Sigmoid colon (tissue), 7 donors: Measurements from ENCODE around the gene GSDMA. TPM values are rescaled to one million over a fixed set of nuclear protein-coding genes. Genes with fewer than 3 reads are reported as not detected.

Experiments
- DNase-seq: peaks from one replicate; pipeline ENCODE4 v3.0.0-alpha.2; 2019
- H3K27ac ChIP-seq, 4 donors: fragments of 200-600 bp; sonication (generic); one replicate each; pipeline ENCODE4 v1.5.1; 2016 to 2019; ENCODE audit warnings: mild to moderate bottlenecking in 1 of 4
- H3K27me3 ChIP-seq, 3 donors: fragments of 200-600 bp; sonication (generic); one replicate each; pipeline ENCODE4 v1.5.1; 2019; ENCODE audit warnings: mild to moderate bottlenecking in 1 of 3
- H3K36me3 ChIP-seq, 4 donors: fragments of 200-600 bp; sonication (generic); one replicate each; pipeline ENCODE4 v1.5.1; 2016 to 2019
- H3K4me1 ChIP-seq, 4 donors: fragments of 200-600 bp; sonication (generic); one replicate each; pipeline ENCODE4 v1.5.1; 2017 to 2019
- H3K4me3 ChIP-seq, 4 donors: fragments of 200-600 bp; sonication (generic); one replicate each; pipeline ENCODE4 v1.5.1; 2017 to 2019; ENCODE audit warnings: mild to moderate bottlenecking in 2 of 4, moderate library complexity in 1 of 4
- H3K9me3 ChIP-seq, 4 donors: fragments of 200-600 bp in 3 of 4; sonication (generic) in 3 of 4; one replicate each; pipeline versions ENCODE4 v1.5.1 to v1.6.1; 2013 to 2019
- CTCF ChIP-seq, 4 experiments: fragments of 450-650 bp in 3 of 4; fragments of 200-600 bp in 1 of 4; IDR thresholded peaks; one replicate each; pipeline ENCODE4 v1.5.1; 2016 to 2019; ENCODE audit warnings: antibody characterized with exemption in 4 of 4, mild to moderate bottlenecking in 3 of 4, moderate library complexity in 2 of 4
- EP300 ChIP-seq, 4 donors: sonication (generic); formaldehyde crosslinking; IDR thresholded peaks; one replicate each; pipeline ENCODE4 v1.6.1; 2017; ENCODE audit warnings: antibody characterized with exemption in 4 of 4
- POLR2A ChIP-seq, 2 donors: fragments of 450-650 bp; IDR thresholded peaks; one replicate each; pipeline ENCODE4 v1.6.1; 2016; ENCODE audit warnings: antibody characterized with exemption in 2 of 2, mild to moderate bottlenecking in 2 of 2, moderate library complexity in 2 of 2
- POLR2AphosphoS5 ChIP-seq, 4 donors: sonication (generic); formaldehyde crosslinking; IDR thresholded peaks; one replicate each; pipeline ENCODE4 v1.6.1; 2017; ENCODE audit warnings: antibody characterized with exemption in 4 of 4
- WGBS, 2 donors: extraction: QIAGEN DNeasy Blood & Tissue Kit; methylation state at CpG; one replicate each; pipeline ENCODE4 v1.1.7; 2013; 5-methylcytosine and 5-hydroxymethylcytosine counted together
- intact Hi-C: fragments of 100-400 bp; cut with DNase I; formaldehyde crosslinking; loops from one replicate; pipeline ENCODE4 v1.15.1; 2023
- polyA plus RNA-seq, 3 donors: library from polyadenylated mRNA; stranded (reverse); fragments of 200-250 nt; gene quantifications; one replicate each; pipeline ENCODE4 v1.2.3, GENCODE V29; 2013
- total RNA-seq, 4 donors: library from RNA; depleted of rRNA; stranded (reverse); fragments of >200 nt; gene quantifications; one replicate each; pipeline ENCODE4 v1.1.0, GENCODE V29; 2016
- donor health status: healthy with polysubstance abuse.
- donor health status: Bipolar disorder and iron deficiency.
- donor health status: healthy.

Gene GSDMA
- total RNA-seq (1 to 10 TPM in 1 of 4 donors, not detected in 3; 1.3 TPM), polyA plus RNA-seq (under 1 TPM in 2 of 3 donors, not detected in 1; 0.29 to 0.60 TPM)

GRCh38 chr17:39962642-39963220, at the start of gene GSDMA:
GSDMA (plus strand) TSS chr17:39963004; CDS start chr17:39965688, 2,684 bp downstream.
- H3K4me1 ChIP-seq, result peaks cover 0 to 4% (median 0%) of the 10 kb centered on the region in 4 donors
- H3K9me3 ChIP-seq, result no peaks in the 10 kb centered on the region
- DNase-seq, result no peak
- no peaks in the 10 kb centered on the region for H3K27me3 ChIP-seq
- TF ChIP-seq EP300 (IDR thresholded peaks at IDR 0.05), result no peak
- TF ChIP-seq POLR2AphosphoS5 (IDR thresholded peaks at IDR 0.05), result no peak
- H3K27ac ChIP-seq, result no peak within 1 kb of the TSS
- H3K4me3 ChIP-seq, result no peak within 1 kb of the TSS
- H3K36me3 ChIP-seq, result no peaks in the 10 kb centered on the region
- intact Hi-C loops, result no loop called here
- WGBS, 2 donors, result 46 to 55% methylated on average over 6 of the region's 6 CpGs

GRCh38 chr17:39913989-39914388, 48.8 kb upstream of the GSDMA start:
- no peaks in the 10 kb centered on the region for H3K27me3 ChIP-seq
- WGBS, 2 donors, result 90 to 96% methylated on average over 3 of the region's 3 CpGs
- no peak for DNase-seq
- no peaks in the 10 kb centered on the region for H3K4me1 ChIP-seq
- no peaks in the 10 kb centered on the region for H3K9me3 ChIP-seq
- intact Hi-C loops, result no loop called here
- peaks cover 0 to 7% (median 0%) of the 10 kb centered on the region in 4 donors for H3K36me3 ChIP-seq
- no peak overlapping the region for H3K4me3 ChIP-seq
- TF ChIP-seq POLR2A (IDR thresholded peaks at IDR 0.05) (no peak), EP300 (IDR thresholded peaks at IDR 0.05) (no peak), CTCF (IDR thresholded peaks at IDR 0.05) (no peak), POLR2AphosphoS5 (IDR thresholded peaks at IDR 0.05) (no peak)
- H3K27ac ChIP-seq, result no peak overlapping the region

- no peak for DNase-seq
- no peak overlapping the region for H3K27ac ChIP-seq
- H3K9me3 ChIP-seq, result no peaks in the 10 kb centered on the region
- WGBS, 2 donors, result 84 to 92% methylated on average over 4 of the region's 4 CpGs
- TF ChIP-seq POLR2A (IDR thresholded peaks at IDR 0.05), result no peak
- TF ChIP-seq POLR2AphosphoS5 (IDR thresholded peaks at IDR 0.05), result no peak
- no peak for TF ChIP-seq CTCF (IDR thresholded peaks at IDR 0.05)
- TF ChIP-seq EP300 (IDR thresholded peaks at IDR 0.05), result no peak
- no peak overlapping the region for H3K4me3 ChIP-seq
- intact Hi-C loops, result no loop called here
- peaks cover 0 to 15% (median 2%) of the 10 kb centered on the region in 4 donors for H3K36me3 ChIP-seq
- H3K27me3 ChIP-seq, result no peaks in the 10 kb centered on the region
- H3K4me1 ChIP-seq, result no peaks in the 10 kb centered on the region
Observed at GRCh38 chr17:39915559-39915958, 47.2 kb upstream of the GSDMA start.

- Histone ChIP-seq H3K4me1 (no peaks in the 10 kb centered on the region), H3K9me3 (no peaks in the 10 kb centered on the region), H3K36me3 (peaks cover 4 to 28% (median 10%) of the 10 kb centered on the region in 4 donors), H3K27me3 (no peaks in the 10 kb centered on the region), H3K27ac (no peak overlapping the region), H3K4me3 (no peak overlapping the region)
- DNase-seq, result no peak
- intact Hi-C loops, result no loop called here
- TF ChIP-seq CTCF (IDR thresholded peaks at IDR 0.05), result no peak
- TF ChIP-seq EP300 (IDR thresholded peaks at IDR 0.05), result no peak
- TF ChIP-seq POLR2A (IDR thresholded peaks at IDR 0.05), result no peak
- TF ChIP-seq POLR2AphosphoS5 (IDR thresholded peaks at IDR 0.05), result no peak
- WGBS, 2 donors, result 61 to 83% methylated on average over 7 of the region's 7 CpGs
Observed at GRCh38 chr17:39916918-39917317, 45.9 kb upstream of the GSDMA start.

- Histone ChIP-seq H3K4me1 (no peaks in the 10 kb centered on the region), H3K27me3 (no peaks in the 10 kb centered on the region), H3K27ac (no peak overlapping the region), H3K36me3 (peaks cover 20 to 51% (median 28%) of the 10 kb centered on the region in 4 donors), H3K9me3 (no peaks in the 10 kb centered on the region), H3K4me3 (no peak overlapping the region)
- TF ChIP-seq POLR2AphosphoS5 (IDR thresholded peaks at IDR 0.05) (no peak), EP300 (IDR thresholded peaks at IDR 0.05) (no peak), CTCF (IDR thresholded peaks at IDR 0.05) (no peak), POLR2A (IDR thresholded peaks at IDR 0.05) (no peak)
- DNase-seq, result no peak
- WGBS, 2 donors, result 85 to 96% methylated on average over 9 of the region's 9 CpGs
- intact Hi-C loops, result no loop called here
Observed at GRCh38 chr17:39919087-39919683, 43.6 kb upstream of the GSDMA start.
